ENCODE results near the gene PABPN1L. TPM values are rescaled to one million over a fixed set of nuclear protein-coding genes. Genes with fewer than 3 reads are reported as not detected.

The PABPN1L gene
- total RNA-seq, 1 donor from 2014 or later: 0.46 TPM

- no peak for DNase-seq (ENCODE audit: low spot score, unreplicated experiment)
- H3K36me3 Mint-ChIP-seq (ENCODE audit: insufficient read depth): no peaks in the 10 kb centered on the region
- H3K27me3 Mint-ChIP-seq: no peaks in the 10 kb centered on the region
- no peaks in the 10 kb centered on the region for H3K4me1 Mint-ChIP-seq (ENCODE audit: low read depth)
- H3K27ac Mint-ChIP-seq: no peak overlapping the region
- H3K4me3 Mint-ChIP-seq (ENCODE audit: low read depth): no peak overlapping the region
- no peak for TF ChIP-seq CTCF (IDR thresholded peaks at IDR 0.05; ENCODE audit: unreplicated experiment)
- no peaks in the 10 kb centered on the region for H3K9me3 Mint-ChIP-seq (ENCODE audit: low read depth)
These were observed 47.9 kb downstream of the PABPN1L start for GRCh38 chr16:88818575-88818874.

- H3K4me1 Mint-ChIP-seq (ENCODE audit: low read depth): no peaks in the 10 kb centered on the region
- no peak for TF ChIP-seq CTCF (IDR thresholded peaks at IDR 0.05; ENCODE audit: unreplicated experiment)
- H3K9me3 Mint-ChIP-seq (ENCODE audit: low read depth): no peaks in the 10 kb centered on the region
- H3K4me3 Mint-ChIP-seq (ENCODE audit: low read depth): no peak overlapping the region
- DNase-seq (ENCODE audit: low spot score, unreplicated experiment): no peak
- H3K27ac Mint-ChIP-seq: no peak overlapping the region
- no peaks in the 10 kb centered on the region for H3K27me3 Mint-ChIP-seq
- H3K36me3 Mint-ChIP-seq (ENCODE audit: insufficient read depth): no peaks in the 10 kb centered on the region
These were observed 48.5 kb downstream of the PABPN1L start for GRCh38 chr16:88817785-88818574.

- no peak overlapping the region for H3K4me3 Mint-ChIP-seq (ENCODE audit: low read depth)
- no peak overlapping the region for H3K27ac Mint-ChIP-seq
- DNase-seq (ENCODE audit: low spot score, unreplicated experiment): no peak
- H3K27me3 Mint-ChIP-seq: no peaks in the 10 kb centered on the region
- H3K9me3 Mint-ChIP-seq (ENCODE audit: low read depth): no peaks in the 10 kb centered on the region
- no peaks in the 10 kb centered on the region for H3K36me3 Mint-ChIP-seq (ENCODE audit: insufficient read depth)
- H3K4me1 Mint-ChIP-seq (ENCODE audit: low read depth): no peaks in the 10 kb centered on the region
- no peak for TF ChIP-seq CTCF (IDR thresholded peaks at IDR 0.05; ENCODE audit: unreplicated experiment)
These were observed 49.5 kb downstream of the PABPN1L start for GRCh38 chr16:88816736-88817535.

- Mint-ChIP-seq H3K4me3 (ENCODE audit: low read depth) (no peak overlapping the region), H3K27me3 (no peaks in the 10 kb centered on the region), H3K36me3 (ENCODE audit: insufficient read depth) (no peaks in the 10 kb centered on the region), H3K27ac (no peak overlapping the region), H3K4me1 (ENCODE audit: low read depth) (no peaks in the 10 kb centered on the region), H3K9me3 (ENCODE audit: low read depth) (no peaks in the 10 kb centered on the region)
- peak; percentile 36 for DNase-seq (ENCODE audit: low spot score, unreplicated experiment)
- peak; percentile 73 for TF ChIP-seq CTCF (IDR thresholded peaks at IDR 0.05; ENCODE audit: unreplicated experiment)
These were observed 50.4 kb downstream of the PABPN1L start for GRCh38 chr16:88815901-88816589.

GRCh38 chr16:88815227-88815626, 51.2 kb downstream of the PABPN1L start:
- H3K4me3 Mint-ChIP-seq (ENCODE audit: low read depth): no peak overlapping the region
- no peak overlapping the region for H3K27ac Mint-ChIP-seq
- no peaks in the 10 kb centered on the region for H3K36me3 Mint-ChIP-seq (ENCODE audit: insufficient read depth)
- H3K4me1 Mint-ChIP-seq (ENCODE audit: low read depth): peaks cover 4% of the 10 kb centered on the region
- no peaks in the 10 kb centered on the region for H3K27me3 Mint-ChIP-seq
- H3K9me3 Mint-ChIP-seq (ENCODE audit: low read depth): no peaks in the 10 kb centered on the region
- TF ChIP-seq CTCF (IDR thresholded peaks at IDR 0.05; ENCODE audit: unreplicated experiment): no peak
- no peak for DNase-seq (ENCODE audit: low spot score, unreplicated experiment)
